Endothelial cell of umbilical vein (primary cell): ENCODE data around the gene DLGAP1. TPM values are rescaled to one million over a fixed set of nuclear protein-coding genes. Genes with fewer than 3 reads are reported as not detected.

Experiments used
- BruUV-seq: library from RNA; stranded (reverse); fragments of 400-500 nt; replicated peaks from 2 replicates; lab custom pipeline; 2021; lab: Mats Ljungman, UMichigan
- CTCF ChIA-PET: fragments of 300-600, 350-600 bp; sonication (Branson Sonifier 250); formaldehyde crosslinking; loops from one replicate; lab custom pipeline; 2021; ENCODE audit warnings: antibody characterized with exemption, inconsistent platforms; lab: Charles Lee
- POLR2A ChIA-PET: fragments of 300-600, 350-600 bp; sonication (Branson Sonifier 250); formaldehyde crosslinking; loops from one replicate; lab custom pipeline; 2021; ENCODE audit warnings: antibody characterized with exemption, inconsistent platforms; lab: Charles Lee
- DNase-seq: peaks from one replicate; pipeline ENCODE4 v3.0.0-alpha.2; 2011; ENCODE audit warnings: low read depth, low spot score
- FAIRE-seq: peaks from 2 replicates; lab custom pipeline; 2011; peaks lifted over from hg19 to GRCh38; lab: Jason Lieb, UNC
- H2AFZ ChIP-seq: 2 replicates; pipeline ENCODE4 v1.6.0; 2012; ENCODE audit warnings: low read depth, low read length, control low read depth, inconsistent platforms
- H3K27ac ChIP-seq: 2 replicates; pipeline ENCODE4 v1.5.1; 2011; ENCODE audit warnings: low read depth, mild to moderate bottlenecking, control low read depth, low read length, moderate library complexity; ENCODE audit not compliant: insufficient read depth
- H3K27me3 ChIP-seq, 2 experiments: 2 replicates each; pipeline versions ENCODE4 v1.6.0 to v1.6.1; 2011; ENCODE audit warnings: low read length in 2 of 2, mixed read lengths in 1 of 2; ENCODE audit not compliant: control insufficient read depth in 2 of 2, insufficient read depth in 2 of 2
- H3K36me3 ChIP-seq, 2 experiments: 2 replicates in 1 of 2; 3 replicates in 1 of 2; pipeline ENCODE4 v1.5.1; 2011; ENCODE audit warnings: low read length in 2 of 2, mild to moderate bottlenecking in 1 of 2, moderate library complexity in 1 of 2; ENCODE audit not compliant: control insufficient read depth in 2 of 2, insufficient read depth in 2 of 2; ENCODE audit errors: extremely low read depth in 1 of 2
- H3K4me1 ChIP-seq: 3 replicates; pipeline ENCODE4 v1.5.1; 2011; ENCODE audit warnings: mild to moderate bottlenecking, low read length; ENCODE audit not compliant: control insufficient read depth, insufficient read depth; ENCODE audit errors: extremely low read depth
- H3K4me2 ChIP-seq: 2 replicates; pipeline ENCODE4 v1.6.1; 2011; ENCODE audit warnings: low read length, control low read depth, mixed read lengths; ENCODE audit not compliant: insufficient read depth
- H3K4me3 ChIP-seq, 3 experiments: fragments of 200-600 bp in 1 of 3; sonication (generic), shearing (Covaris generic) in 1 of 3; replicated peaks in 1 of 3; 2 replicates each; pipeline ENCODE4 v1.5.1; 2011 to 2016; ENCODE audit warnings: control low read depth in 3 of 3, low read length in 3 of 3, mild to moderate bottlenecking in 2 of 3, inconsistent platforms in 1 of 3, low read depth in 1 of 3, moderate library complexity in 1 of 3; ENCODE audit not compliant: insufficient read depth in 1 of 3
- H3K79me2 ChIP-seq: 2 replicates; pipeline ENCODE4 v1.6.0; 2012; ENCODE audit warnings: low read length, inconsistent platforms; ENCODE audit not compliant: control insufficient read depth, insufficient read depth
- H3K9ac ChIP-seq: replicated peaks from 2 replicates; pipeline ENCODE3; 2011; ENCODE audit warnings: low read length, control low read depth; ENCODE audit not compliant: insufficient read depth; ENCODE audit errors: extremely low read depth
- H3K9me1 ChIP-seq: replicated peaks from 3 replicates; pipeline ENCODE4 v1.6.0; 2011; ENCODE audit warnings: mild to moderate bottlenecking, low read length; ENCODE audit not compliant: control insufficient read depth, insufficient read depth; ENCODE audit errors: extremely low read depth
- H3K9me3 ChIP-seq: replicated peaks from 2 replicates; pipeline ENCODE4 v1.5.1; 2012; ENCODE audit warnings: low read length, inconsistent platforms; ENCODE audit not compliant: control insufficient read depth, insufficient read depth
- H4K20me1 ChIP-seq: replicated peaks from 2 replicates; pipeline ENCODE3; 2011; ENCODE audit warnings: mild to moderate bottlenecking, low read length; ENCODE audit not compliant: control insufficient read depth, insufficient read depth; ENCODE audit errors: extremely low read depth
- EZH2 ChIP-seq: IDR thresholded peaks from 2 replicates; pipeline ENCODE4 v1.6.1; 2012; ENCODE audit warnings: borderline replicate concordance, low read depth, mild to moderate bottlenecking, moderate library complexity, low read length, inconsistent platforms; ENCODE audit not compliant: severe bottlenecking
- FOS ChIP-seq: IDR thresholded peaks from 2 replicates; pipeline ENCODE4 v1.6.1; 2011; ENCODE audit warnings: mild to moderate bottlenecking, low read length, moderate library complexity, borderline replicate concordance; ENCODE audit not compliant: insufficient read depth
- GATA2 ChIP-seq: IDR thresholded peaks from 2 replicates; pipeline ENCODE4 v1.7.0; 2011; ENCODE audit warnings: low read depth, mild to moderate bottlenecking, moderate library complexity, mixed read lengths, low read length; ENCODE audit not compliant: insufficient read length, insufficient read depth
- JUN ChIP-seq: IDR thresholded peaks from 2 replicates; pipeline ENCODE4 v1.6.1; 2011; ENCODE audit warnings: borderline replicate concordance, low read depth; ENCODE audit not compliant: insufficient read length, insufficient read depth
- MAX ChIP-seq: IDR thresholded peaks from 2 replicates; pipeline ENCODE4 v1.6.1; 2011; ENCODE audit not compliant: insufficient read depth, insufficient read length
- MYC ChIP-seq: IDR thresholded peaks from one replicate; pipeline ENCODE4 v1.6.1; 2011; ENCODE audit warnings: mild to moderate bottlenecking, low read depth, low read length
- POLR2A ChIP-seq: IDR thresholded peaks from 2 replicates; pipeline ENCODE4 v1.6.1; 2012; ENCODE audit warnings: low read depth, mild to moderate bottlenecking, control low read depth, low read length
- POLR2AphosphoS5 ChIP-seq: IDR thresholded peaks from 2 replicates; pipeline ENCODE4 v1.6.1; 2012; ENCODE audit warnings: low read depth, mild to moderate bottlenecking, control low read depth, low read length, moderate library complexity; ENCODE audit not compliant: insufficient read depth
- dilution Hi-C: fragments of 300-500 bp; cut with MboI; formaldehyde crosslinking; loops from one replicate; pipeline ENCODE4 v1.15.0; 2019; ENCODE audit warnings: low sequenced_read_pairs; ENCODE audit not compliant: extremely low pct_ligation_motif_present
- intact Hi-C: fragments of 100-400 bp; cut with micrococcal nuclease; formaldehyde crosslinking; loops from one replicate; pipeline ENCODE4 v1.10.0; 2022
- polyA plus RNA-seq, 4 experiments: library from polyadenylated mRNA; depleted of rRNA in 3 of 4; stranded (reverse) in 3 of 4; unstranded in 1 of 4; fragments of >200 nt; gene quantifications; 2 replicates each; pipeline versions ENCODE4 v1.2.1 to v1.2.3, GENCODE V29; 2011 to 2012; ENCODE audit warnings: missing spikeins in 1 of 4
- total RNA-seq: library from RNA; stranded (reverse); gene quantifications from 2 replicates; pipeline ENCODE4 v1.2.3, GENCODE V29; 2021
- TF ChIP-seq, protein P1 (sequence below), 2 donors: IDR thresholded peaks; 1 replicate in 1 of 2; 2 replicates in 1 of 2; pipeline ENCODE4 v1.5.1; 2011; ENCODE audit warnings: low read length in 2 of 2, mild to moderate bottlenecking in 2 of 2, moderate library complexity in 2 of 2, control low read depth in 1 of 2, inconsistent platforms in 1 of 2, low read depth in 1 of 2; ENCODE audit not compliant: insufficient read depth in 1 of 2; ENCODE audit errors: extremely low read depth in 1 of 2

The DLGAP1 gene
- total and polyA plus RNA-seq, 2 donors (not counting 3 experiments of a cell fraction or from before 2014, with no cell fraction given) = 0.04 TPM; not detected in 1

- Histone ChIP-seq H3K4me3 (no peak overlapping the region), H4K20me1 (no peaks in the 10 kb centered on the region), H3K4me2 (no peak overlapping the region), H3K36me3 (no peaks in the 10 kb centered on the region), H3K9me3 (no peaks in the 10 kb centered on the region), H3K79me2 (no peaks in the 10 kb centered on the region), H3K27me3 (peaks cover 8 to 28% of the 10 kb centered on the region in 2 experiments), H2AFZ (no peak overlapping the region), H3K9ac (no peak overlapping the region), H3K9me1 (no peaks in the 10 kb centered on the region), H3K4me1 (no peaks in the 10 kb centered on the region), H3K27ac (no peak overlapping the region)
- dilution Hi-C loops (no loop called here), intact Hi-C loops (no loop called here)
- no TSS peak for BruUV-seq
- DNase-seq = no peak
- ChIA-PET POLR2A (no interaction called here), CTCF (interaction anchor here (1.5 to 4.0 kb wide), 6 partner anchors 10 to 209 kb away, joined by 5 to 16 read pairs (median 11); no protein-coding TSS in a partner anchor)
- TF ChIP-seq MAX (no peak), JUN (no peak), GATA2 (no peak), POLR2A (no peak), POLR2AphosphoS5 (no peak), EZH2 (no peak), FOS (no peak), MYC (no peak)
- TF ChIP-seq, protein P1, sequence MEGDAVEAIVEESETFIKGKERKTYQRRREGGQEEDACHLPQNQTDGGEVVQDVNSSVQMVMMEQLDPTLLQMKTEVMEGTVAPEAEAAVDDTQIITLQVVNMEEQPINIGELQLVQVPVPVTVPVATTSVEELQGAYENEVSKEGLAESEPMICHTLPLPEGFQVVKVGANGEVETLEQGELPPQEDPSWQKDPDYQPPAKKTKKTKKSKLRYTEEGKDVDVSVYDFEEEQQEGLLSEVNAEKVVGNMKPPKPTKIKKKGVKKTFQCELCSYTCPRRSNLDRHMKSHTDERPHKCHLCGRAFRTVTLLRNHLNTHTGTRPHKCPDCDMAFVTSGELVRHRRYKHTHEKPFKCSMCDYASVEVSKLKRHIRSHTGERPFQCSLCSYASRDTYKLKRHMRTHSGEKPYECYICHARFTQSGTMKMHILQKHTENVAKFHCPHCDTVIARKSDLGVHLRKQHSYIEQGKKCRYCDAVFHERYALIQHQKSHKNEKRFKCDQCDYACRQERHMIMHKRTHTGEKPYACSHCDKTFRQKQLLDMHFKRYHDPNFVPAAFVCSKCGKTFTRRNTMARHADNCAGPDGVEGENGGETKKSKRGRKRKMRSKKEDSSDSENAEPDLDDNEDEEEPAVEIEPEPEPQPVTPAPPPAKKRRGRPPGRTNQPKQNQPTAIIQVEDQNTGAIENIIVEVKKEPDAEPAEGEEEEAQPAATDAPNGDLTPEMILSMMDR (IDR thresholded peaks at IDR 0.05; ENCODE audit: extremely low read depth in 1 of 2, insufficient read depth in 1 of 2, low read depth in 1 of 2, low read length in 2 of 2) = no peak
- FAIRE-seq = no peak
Measured at GRCh38 chr18:3875961-3876360, 579.1 kb downstream of the DLGAP1 start.
